Caco-2 (cell line): Measurements from ENCODE around the gene STAB2. TPM values are rescaled to one million over a fixed set of nuclear protein-coding genes. Genes with fewer than 3 reads are reported as not detected.

ENCODE experiments used
- BruUV-seq: library from RNA; stranded (reverse); fragments of 400-500 nt; replicated peaks from 2 replicates; lab custom pipeline; 2021; lab: Mats Ljungman, UMichigan
- CTCF ChIA-PET: fragments of 300-600 bp; sonication (Branson Sonifier 250); formaldehyde crosslinking; loops from one replicate; lab custom pipeline; 2022; ENCODE audit warnings: antibody characterized with exemption; lab: Charles Lee
- POLR2A ChIA-PET: fragments of 300-600 bp; sonication (Branson Sonifier 250); formaldehyde crosslinking; loops from one replicate; lab custom pipeline; 2022; ENCODE audit warnings: antibody characterized with exemption; lab: Charles Lee
- DNase-seq, 2 experiments: peaks; one replicate each; pipeline versions ENCODE4 v3.0.0 to v3.0.0-alpha.2; 2020 to 2022
- H3K27me3 ChIP-seq: replicated peaks from 2 replicates; pipeline ENCODE4 v1.6.0; 2011; ENCODE audit warnings: low read length; ENCODE audit not compliant: control insufficient read depth, insufficient read depth
- H3K36me3 ChIP-seq: 2 replicates; pipeline ENCODE4 v1.5.1; 2011; ENCODE audit warnings: low read length; ENCODE audit not compliant: control insufficient read depth, insufficient read depth
- H3K4me1 ChIP-seq: fragments of 250-450 bp; sonication (Bioruptor Pico); 2 replicates; pipeline ENCODE4 v1.5.1; 2020; ENCODE audit warnings: mild to moderate bottlenecking
- H3K4me3 ChIP-seq: 2 replicates; pipeline ENCODE4 v1.5.1; 2011; ENCODE audit warnings: low read depth, mild to moderate bottlenecking, control low read depth, low read length
- H3K9me3 ChIP-seq: fragments of 250-450 bp; sonication (Bioruptor Pico); 2 replicates; pipeline ENCODE4 v1.5.1; 2020; ENCODE audit warnings: mild to moderate bottlenecking, moderate library complexity
- H3K27ac Mint-ChIP-seq: one replicate; pipeline ENCODE4 v1.8.0; 2022; ENCODE audit warnings: mixed read lengths; ENCODE audit not compliant: unreplicated experiment
- H3K27me3 Mint-ChIP-seq: one replicate; pipeline ENCODE4 v1.8.0; 2022; ENCODE audit warnings: mixed read lengths; ENCODE audit not compliant: insufficient read depth, unreplicated experiment
- H3K36me3 Mint-ChIP-seq: one replicate; pipeline ENCODE4 v1.8.0; 2022; ENCODE audit warnings: mild to moderate bottlenecking, mixed read lengths; ENCODE audit not compliant: insufficient read depth, unreplicated experiment
- H3K4me1 Mint-ChIP-seq: one replicate; pipeline ENCODE4 v1.8.0; 2022; ENCODE audit warnings: low read depth, mixed read lengths; ENCODE audit not compliant: unreplicated experiment
- H3K4me3 Mint-ChIP-seq: one replicate; pipeline ENCODE4 v1.8.0; 2022; ENCODE audit warnings: mild to moderate bottlenecking, moderate library complexity, mixed read lengths; ENCODE audit not compliant: unreplicated experiment
- H3K9me3 Mint-ChIP-seq: one replicate; pipeline ENCODE4 v1.8.0; 2022; ENCODE audit warnings: mixed read lengths; ENCODE audit not compliant: unreplicated experiment
- intact Hi-C: fragments of 100-400 bp; cut with micrococcal nuclease; formaldehyde crosslinking; loops from one replicate; pipeline ENCODE4 v1.10.0; 2022; ENCODE audit not compliant: unreplicated experiment
- total RNA-seq: library from RNA; stranded (reverse); gene quantifications from 2 replicates; pipeline ENCODE4 v1.2.3, GENCODE V29; 2022
- TF ChIP-seq, protein P1 (sequence below), 2 experiments: fragments of 200-600 bp in 1 of 2; IDR thresholded peaks; 1 replicate in 1 of 2; 2 replicates in 1 of 2; pipeline versions ENCODE4 v1.5.1 to v1.8.0; 2011 to 2022; ENCODE audit warnings: antibody characterized with exemption in 1 of 2, control low read depth in 1 of 2, inconsistent platforms in 1 of 2, low read depth in 1 of 2, low read length in 1 of 2, mild to moderate bottlenecking in 1 of 2, moderate library complexity in 1 of 2; ENCODE audit not compliant: insufficient read depth in 1 of 2, severe bottlenecking in 1 of 2, unreplicated experiment in 1 of 2

The STAB2 gene
- total RNA-seq, 1 experiment from 2014 or later, result 0.25 TPM

DNA sequence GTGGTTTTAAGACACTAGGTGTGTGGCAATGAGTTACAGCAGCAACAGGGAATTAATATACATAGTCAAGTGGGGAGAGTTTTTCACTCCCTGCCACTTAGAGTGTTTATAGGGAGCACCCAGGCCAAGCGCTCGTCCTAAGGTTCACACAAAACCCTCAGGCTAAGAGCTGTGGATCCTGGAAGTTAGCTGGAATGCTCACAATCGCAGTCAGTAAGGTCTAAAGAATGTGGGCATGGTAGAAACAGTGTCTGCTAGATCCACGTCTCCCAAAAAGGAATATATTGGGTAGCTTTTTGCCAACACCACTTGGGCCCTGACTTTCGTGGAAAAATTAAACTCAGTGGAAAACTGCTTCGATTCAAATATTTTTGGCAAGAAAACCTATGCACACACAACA is 36.6 kb downstream of the STAB2 start:
- no peaks in the 10 kb centered on the region for H3K4me1 ChIP-seq
- no peaks in the 10 kb centered on the region for H3K4me1 Mint-ChIP-seq
- no peak overlapping the region for H3K4me3 Mint-ChIP-seq
- H3K27me3 Mint-ChIP-seq, result peaks cover 3% of the 10 kb centered on the region
- no peaks in the 10 kb centered on the region for H3K36me3 Mint-ChIP-seq
- no peaks in the 10 kb centered on the region for H3K9me3 ChIP-seq
- CTCF ChIA-PET, result interaction anchor here (1.3 kb wide), 1 partner anchor 9 kb away, joined by 4 read pairs; no protein-coding TSS in a partner anchor
- TF ChIP-seq, protein P1, sequence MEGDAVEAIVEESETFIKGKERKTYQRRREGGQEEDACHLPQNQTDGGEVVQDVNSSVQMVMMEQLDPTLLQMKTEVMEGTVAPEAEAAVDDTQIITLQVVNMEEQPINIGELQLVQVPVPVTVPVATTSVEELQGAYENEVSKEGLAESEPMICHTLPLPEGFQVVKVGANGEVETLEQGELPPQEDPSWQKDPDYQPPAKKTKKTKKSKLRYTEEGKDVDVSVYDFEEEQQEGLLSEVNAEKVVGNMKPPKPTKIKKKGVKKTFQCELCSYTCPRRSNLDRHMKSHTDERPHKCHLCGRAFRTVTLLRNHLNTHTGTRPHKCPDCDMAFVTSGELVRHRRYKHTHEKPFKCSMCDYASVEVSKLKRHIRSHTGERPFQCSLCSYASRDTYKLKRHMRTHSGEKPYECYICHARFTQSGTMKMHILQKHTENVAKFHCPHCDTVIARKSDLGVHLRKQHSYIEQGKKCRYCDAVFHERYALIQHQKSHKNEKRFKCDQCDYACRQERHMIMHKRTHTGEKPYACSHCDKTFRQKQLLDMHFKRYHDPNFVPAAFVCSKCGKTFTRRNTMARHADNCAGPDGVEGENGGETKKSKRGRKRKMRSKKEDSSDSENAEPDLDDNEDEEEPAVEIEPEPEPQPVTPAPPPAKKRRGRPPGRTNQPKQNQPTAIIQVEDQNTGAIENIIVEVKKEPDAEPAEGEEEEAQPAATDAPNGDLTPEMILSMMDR (IDR thresholded peaks at IDR 0.05; ENCODE audit: insufficient read depth in 1 of 2, low read depth in 1 of 2, low read length in 1 of 2, severe bottlenecking in 1 of 2, unreplicated experiment in 1 of 2), result no peak
- H3K27ac Mint-ChIP-seq, result no peak overlapping the region
- no peaks in the 10 kb centered on the region for H3K27me3 ChIP-seq
- H3K36me3 ChIP-seq, result no peaks in the 10 kb centered on the region
- no peak for DNase-seq
- POLR2A ChIA-PET, result no interaction called here
- BruUV-seq, result no TSS peak
- no peak overlapping the region for H3K4me3 ChIP-seq
- no peaks in the 10 kb centered on the region for H3K9me3 Mint-ChIP-seq
- intact Hi-C loops, result loop anchor here (10.0 kb wide), 1 partner anchor 121 kb away; no protein-coding TSS in a partner anchor

DNA sequence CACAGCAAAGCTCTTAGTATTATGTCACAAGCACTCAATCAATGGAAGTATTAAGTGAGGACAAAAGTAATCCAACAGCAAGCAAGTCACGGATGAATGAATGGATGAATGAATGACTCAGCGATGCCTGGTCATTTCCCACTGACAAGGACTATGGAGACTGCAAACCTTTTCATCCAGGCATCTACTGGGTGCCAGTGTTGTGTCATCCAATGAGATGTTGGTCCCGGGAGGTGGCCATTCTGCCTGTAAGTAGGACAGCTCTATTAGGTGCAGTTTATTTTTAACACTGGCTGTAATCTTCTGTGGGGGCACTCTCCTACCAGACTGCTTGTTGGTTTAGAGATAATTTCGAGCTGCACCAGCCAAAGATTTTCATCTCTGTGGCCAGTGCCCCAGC is 39.4 kb downstream of the STAB2 start:
- Mint-ChIP-seq H3K36me3 (no peaks in the 10 kb centered on the region), H3K27ac (no peak overlapping the region), H3K4me3 (no peak overlapping the region), H3K27me3 (peaks cover 4% of the 10 kb centered on the region), H3K9me3 (no peaks in the 10 kb centered on the region), H3K4me1 (no peaks in the 10 kb centered on the region)
- Histone ChIP-seq H3K4me3 (no peak overlapping the region), H3K36me3 (no peaks in the 10 kb centered on the region), H3K9me3 (no peaks in the 10 kb centered on the region), H3K27me3 (no peaks in the 10 kb centered on the region), H3K4me1 (no peaks in the 10 kb centered on the region)
- POLR2A ChIA-PET, result no interaction called here
- intact Hi-C loops, result loop anchor here (2.0 to 10.0 kb wide), 3 partner anchors 118 to 252 kb away; no protein-coding TSS in a partner anchor
- DNase-seq, result peak; percentile 45 to 68
- TF ChIP-seq, protein P1 (IDR thresholded peaks at IDR 0.05; ENCODE audit: insufficient read depth in 1 of 2, low read depth in 1 of 2, low read length in 1 of 2, severe bottlenecking in 1 of 2, unreplicated experiment in 1 of 2), result peak; percentile 24 to 41
- CTCF ChIA-PET, result no interaction called here
- BruUV-seq, result no TSS peak

DNA sequence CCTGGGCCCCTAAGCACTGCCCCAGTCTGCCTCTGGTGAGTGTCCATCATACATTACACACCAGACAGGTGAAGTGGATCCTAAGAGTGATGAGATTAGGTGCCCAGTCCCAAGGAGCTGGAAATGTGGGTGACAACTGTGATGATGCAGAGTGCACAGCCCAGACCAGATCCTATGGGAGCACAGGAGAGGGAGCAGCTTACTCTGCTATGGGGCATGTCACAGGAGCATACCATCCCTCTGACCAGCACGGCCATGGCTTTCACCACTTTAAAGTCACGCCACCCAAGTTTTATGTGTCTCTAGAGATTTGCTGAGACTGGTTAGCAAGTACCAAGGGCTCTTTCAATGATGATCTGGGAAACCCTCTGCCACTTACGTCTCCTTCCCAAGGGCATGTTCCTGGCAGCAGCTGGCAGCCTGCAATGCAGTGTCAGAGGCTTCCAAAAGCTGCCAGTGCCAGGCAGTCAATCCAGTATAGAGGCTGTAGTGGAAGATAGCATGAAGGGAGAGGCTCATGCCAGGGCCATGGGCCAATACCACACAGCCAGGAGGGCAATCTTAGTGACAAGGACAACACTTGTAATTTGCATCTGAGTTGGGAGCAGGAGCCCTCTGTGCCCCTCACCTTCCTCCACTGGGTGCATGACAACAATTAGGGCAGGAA is 40.2 kb downstream of the STAB2 start:
- no peak overlapping the region for H3K4me3 Mint-ChIP-seq
- intact Hi-C loops, result loop anchor here (2.0 to 10.0 kb wide), 3 partner anchors 117 to 251 kb away; no protein-coding TSS in a partner anchor

More for the DNA sequence above, 40.2 kb downstream of the STAB2 start:
- no peaks in the 10 kb centered on the region for H3K4me1 Mint-ChIP-seq
- Histone ChIP-seq H3K27me3 (no peaks in the 10 kb centered on the region), H3K9me3 (no peaks in the 10 kb centered on the region), H3K36me3 (no peaks in the 10 kb centered on the region), H3K4me1 (no peaks in the 10 kb centered on the region), H3K4me3 (no peak overlapping the region)
- no TSS peak for BruUV-seq
- ChIA-PET CTCF (no interaction called here), POLR2A (no interaction called here)
- H3K9me3 Mint-ChIP-seq, result no peaks in the 10 kb centered on the region
- no peak overlapping the region for H3K27ac Mint-ChIP-seq
- TF ChIP-seq, protein P1 (IDR thresholded peaks at IDR 0.05; ENCODE audit: insufficient read depth in 1 of 2, low read depth in 1 of 2, low read length in 1 of 2, severe bottlenecking in 1 of 2, unreplicated experiment in 1 of 2), result no peak
- no peak for DNase-seq
- no peaks in the 10 kb centered on the region for H3K36me3 Mint-ChIP-seq
- peaks cover 4% of the 10 kb centered on the region for H3K27me3 Mint-ChIP-seq
